Endodermal cell (in vitro differentiated cells): ENCODE results near the gene KIAA1755. TPM values are rescaled to one million over a fixed set of nuclear protein-coding genes. Genes with fewer than 3 reads are reported as not detected.
A peak's percentile ranks its signal among the peaks of the same experiment; 100 is the strongest.

Source experiments
- DNase-seq: peaks from one replicate; pipeline ENCODE4 v3.0.0-alpha.2; 2017
- H3K27ac ChIP-seq: 2 replicates; pipeline ENCODE4 v1.5.1; 2013; ENCODE audit warnings: mild to moderate bottlenecking, low read depth, low read length, moderate library complexity
- H3K27me3 ChIP-seq: 2 replicates; pipeline ENCODE4 v1.6.1; 2013; ENCODE audit warnings: mild to moderate bottlenecking, low read length, moderate library complexity; ENCODE audit not compliant: insufficient read depth, control insufficient read depth, poor library complexity, severe bottlenecking
- H3K36me3 ChIP-seq: 2 replicates; pipeline ENCODE4 v1.7.0; 2013; ENCODE audit warnings: mild to moderate bottlenecking, low read length, moderate library complexity; ENCODE audit not compliant: control insufficient read depth, insufficient read depth
- H3K4me1 ChIP-seq: one replicate; pipeline ENCODE4 v1.7.0; 2013; ENCODE audit warnings: low read length; ENCODE audit not compliant: control insufficient read depth, insufficient read depth
- H3K4me3 ChIP-seq: 2 replicates; pipeline ENCODE4 v1.5.1; 2013; ENCODE audit warnings: mild to moderate bottlenecking, low read length, moderate library complexity
- H3K9ac ChIP-seq: 2 replicates; pipeline ENCODE4 v1.6.1; 2013; ENCODE audit warnings: mild to moderate bottlenecking, low read length, moderate library complexity; ENCODE audit not compliant: poor library complexity, severe bottlenecking; ENCODE audit errors: extremely low read depth
- H3K9me3 ChIP-seq: 2 replicates; pipeline ENCODE4 v1.6.1; 2013; ENCODE audit warnings: mild to moderate bottlenecking, low read length, moderate library complexity; ENCODE audit not compliant: control insufficient read depth
- H3K27ac Mint-ChIP-seq: 2 replicates; pipeline ENCODE4 v1.8.0; 2020; ENCODE audit warnings: mixed read lengths
- H3K27me3 Mint-ChIP-seq: 2 replicates; pipeline ENCODE4 v1.8.0; 2021; ENCODE audit warnings: mild to moderate bottlenecking, mixed read lengths; ENCODE audit not compliant: insufficient read depth
- H3K36me3 Mint-ChIP-seq: 2 replicates; pipeline ENCODE4 v1.8.0; 2020; ENCODE audit warnings: low read depth, mixed read lengths
- H3K4me1 Mint-ChIP-seq: 2 replicates; pipeline ENCODE4 v1.8.0; 2020; ENCODE audit warnings: mixed read lengths
- H3K4me3 Mint-ChIP-seq: 2 replicates; pipeline ENCODE4 v1.8.0; 2020; ENCODE audit warnings: mild to moderate bottlenecking, moderate library complexity, mixed read lengths
- H3K9me3 Mint-ChIP-seq: 2 replicates; pipeline ENCODE4 v1.8.0; 2020; ENCODE audit warnings: mild to moderate bottlenecking, mixed read lengths
- WGBS, 2 experiments: methylation state at CpG; one replicate each; pipeline versions ENCODE4 v1.1.5 to v1.1.7; 2013; ENCODE audit warnings: missing lambda C conversion rate in 2 of 2, mixed read lengths in 1 of 2; ENCODE audit not compliant: insufficient coverage in 1 of 2, insufficient read length in 1 of 2; 5-methylcytosine and 5-hydroxymethylcytosine counted together
- total RNA-seq, 2 donors: library from RNA; stranded (reverse); fragmentation: NEBNext Ultra II Directional in 1 of 2; extraction: Animal tissue kit (Norgen Biotek cat#: 25700) in 1 of 2; gene quantifications; 2 replicates in 1 of 2; 3 replicates in 1 of 2; pipeline ENCODE4 v1.2.1, GENCODE V29; 2021
- TF ChIP-seq, protein P1 (sequence below): fragments of 200-600 bp; sonication (generic); conservative IDR thresholded peaks from 2 replicates; pipeline ENCODE4 v1.5.0; 2021; ENCODE audit warnings: antibody characterized with exemption, mild to moderate bottlenecking

The KIAA1755 gene
- total RNA-seq, 2 donors from 2014 or later: not detected

DNA sequence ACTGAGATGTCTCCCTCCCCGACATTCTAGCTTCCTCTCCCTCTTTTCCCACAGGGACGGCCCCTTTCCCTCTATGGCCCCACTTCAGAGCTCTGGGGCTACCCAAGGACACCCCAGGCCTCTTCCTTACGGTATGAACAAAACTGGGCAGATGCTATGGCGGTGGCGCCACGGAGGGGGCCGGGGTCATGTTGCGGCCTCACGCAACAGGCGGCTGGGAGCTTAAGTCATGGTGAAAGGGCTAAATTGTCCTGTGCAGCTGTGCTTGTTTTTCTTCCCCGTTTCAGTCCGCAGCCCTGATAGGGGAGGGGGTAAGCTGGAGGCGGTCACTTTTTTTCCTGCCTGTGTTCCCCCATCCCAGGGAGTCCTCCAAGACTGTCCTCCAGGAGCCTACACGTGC, 17.6 kb upstream of the KIAA1755 start:
- H3K36me3 Mint-ChIP-seq: no peaks in the 10 kb centered on the region
- peaks cover 2% of the 10 kb centered on the region for H3K4me1 Mint-ChIP-seq
- Histone ChIP-seq H3K9me3 (no peaks in the 10 kb centered on the region), H3K27ac (peak overlapping the region; percentile 80), H3K4me1 (no peaks in the 10 kb centered on the region), H3K9ac (no peak overlapping the region), H3K27me3 (no peaks in the 10 kb centered on the region), H3K4me3 (no peak overlapping the region), H3K36me3 (no peaks in the 10 kb centered on the region)
- peaks cover 15% of the 10 kb centered on the region for H3K9me3 Mint-ChIP-seq
- H3K4me3 Mint-ChIP-seq: no peak overlapping the region
- WGBS, 2 experiments: 83% methylated on average over 2 to 14 of the region's 14 CpGs
- DNase-seq: no peak
- TF ChIP-seq, protein P1, sequence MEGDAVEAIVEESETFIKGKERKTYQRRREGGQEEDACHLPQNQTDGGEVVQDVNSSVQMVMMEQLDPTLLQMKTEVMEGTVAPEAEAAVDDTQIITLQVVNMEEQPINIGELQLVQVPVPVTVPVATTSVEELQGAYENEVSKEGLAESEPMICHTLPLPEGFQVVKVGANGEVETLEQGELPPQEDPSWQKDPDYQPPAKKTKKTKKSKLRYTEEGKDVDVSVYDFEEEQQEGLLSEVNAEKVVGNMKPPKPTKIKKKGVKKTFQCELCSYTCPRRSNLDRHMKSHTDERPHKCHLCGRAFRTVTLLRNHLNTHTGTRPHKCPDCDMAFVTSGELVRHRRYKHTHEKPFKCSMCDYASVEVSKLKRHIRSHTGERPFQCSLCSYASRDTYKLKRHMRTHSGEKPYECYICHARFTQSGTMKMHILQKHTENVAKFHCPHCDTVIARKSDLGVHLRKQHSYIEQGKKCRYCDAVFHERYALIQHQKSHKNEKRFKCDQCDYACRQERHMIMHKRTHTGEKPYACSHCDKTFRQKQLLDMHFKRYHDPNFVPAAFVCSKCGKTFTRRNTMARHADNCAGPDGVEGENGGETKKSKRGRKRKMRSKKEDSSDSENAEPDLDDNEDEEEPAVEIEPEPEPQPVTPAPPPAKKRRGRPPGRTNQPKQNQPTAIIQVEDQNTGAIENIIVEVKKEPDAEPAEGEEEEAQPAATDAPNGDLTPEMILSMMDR: no peak
- no peak overlapping the region for H3K27ac Mint-ChIP-seq
- no peaks in the 10 kb centered on the region for H3K27me3 Mint-ChIP-seq

DNA sequence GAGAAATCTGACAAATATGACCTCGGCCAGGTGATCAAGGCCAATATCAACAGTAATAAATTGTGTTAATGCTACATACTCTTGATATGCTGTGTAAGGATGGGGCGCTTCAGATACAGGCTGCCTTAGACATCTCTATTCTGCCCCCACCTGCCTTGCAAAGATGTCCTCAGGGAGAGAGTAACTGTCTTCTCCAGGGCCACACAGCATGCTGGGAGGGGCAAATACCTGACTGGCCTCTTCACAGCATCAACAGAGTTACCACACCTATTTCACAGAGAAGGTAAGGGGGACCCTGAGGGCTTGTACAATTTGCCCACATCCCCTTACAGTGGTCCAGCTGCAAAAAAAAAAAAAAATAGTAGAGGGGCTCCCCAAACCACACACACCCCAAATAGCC, 17.2 kb upstream of the KIAA1755 start:
- H3K9me3 ChIP-seq: no peaks in the 10 kb centered on the region
- no peak overlapping the region for H3K27ac Mint-ChIP-seq
- no peak overlapping the region for H3K9ac ChIP-seq
- H3K4me3 Mint-ChIP-seq: no peak overlapping the region
- H3K36me3 ChIP-seq: no peaks in the 10 kb centered on the region
- WGBS, 2 experiments: 90 to 100% methylated on average over 2 of the region's 2 CpGs
- H3K4me1 ChIP-seq: no peaks in the 10 kb centered on the region
- no peak for DNase-seq
- no peak overlapping the region for H3K27ac ChIP-seq
- no peaks in the 10 kb centered on the region for H3K27me3 Mint-ChIP-seq
- TF ChIP-seq, protein P1: no peak
- no peaks in the 10 kb centered on the region for H3K27me3 ChIP-seq
- no peaks in the 10 kb centered on the region for H3K36me3 Mint-ChIP-seq
- peaks cover 15% of the 10 kb centered on the region for H3K9me3 Mint-ChIP-seq
- peaks cover 2% of the 10 kb centered on the region for H3K4me1 Mint-ChIP-seq
- no peak overlapping the region for H3K4me3 ChIP-seq

DNA sequence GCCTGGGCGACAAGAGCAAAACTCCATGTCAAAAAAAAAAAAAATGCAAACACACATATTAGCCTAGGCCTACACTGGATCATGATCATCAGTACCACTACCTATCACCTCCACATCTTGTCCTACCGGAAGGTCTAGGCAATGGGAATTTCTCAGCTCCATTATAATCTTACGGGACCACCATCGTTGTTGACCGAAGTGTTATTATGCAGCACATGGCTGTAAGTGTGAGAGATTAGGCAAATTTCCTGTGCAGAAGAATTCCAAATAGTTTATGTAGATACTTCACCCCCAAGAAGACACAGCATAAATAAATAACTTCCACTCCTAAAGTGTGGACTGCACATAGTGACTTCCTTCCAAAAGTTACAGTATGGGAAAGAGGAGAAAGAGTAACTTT, 16.8 kb upstream of the KIAA1755 start:
- WGBS, 2 experiments: 88 to 99% methylated on average over 2 to 5 of the region's 5 CpGs
- no peak for DNase-seq
- Histone ChIP-seq H3K9me3 (no peaks in the 10 kb centered on the region), H3K36me3 (no peaks in the 10 kb centered on the region), H3K27me3 (no peaks in the 10 kb centered on the region), H3K4me1 (no peaks in the 10 kb centered on the region), H3K4me3 (no peak overlapping the region), H3K27ac (no peak overlapping the region), H3K9ac (no peak overlapping the region)
- TF ChIP-seq, protein P1: no peak
- H3K27me3 Mint-ChIP-seq: no peaks in the 10 kb centered on the region
- peaks cover 15% of the 10 kb centered on the region for H3K9me3 Mint-ChIP-seq
- no peaks in the 10 kb centered on the region for H3K36me3 Mint-ChIP-seq
- no peak overlapping the region for H3K27ac Mint-ChIP-seq
- H3K4me3 Mint-ChIP-seq: no peak overlapping the region
- H3K4me1 Mint-ChIP-seq: peaks cover 2% of the 10 kb centered on the region
